GM12878 (cell line): ENCODE measurements around the gene AMMECR1. TPM values are rescaled to one million over a fixed set of nuclear protein-coding genes. Genes with fewer than 3 reads are reported as not detected.

Experiments used
- EED ChIP-seq: sonication (generic); IDR thresholded peaks from 2 replicates; pipeline ENCODE4 v1.6.1; 2016; ENCODE audit warnings: antibody characterized with exemption, low read depth
- IKZF1 ChIP-seq: fragments of 450-650 bp; conservative IDR thresholded peaks from 2 replicates; pipeline ENCODE4 v1.6.1; 2017; ENCODE audit warnings: antibody characterized with exemption, mild to moderate bottlenecking
- NFIC ChIP-seq: IDR thresholded peaks from 2 replicates; pipeline ENCODE4 v1.6.1; 2012; ENCODE audit warnings: low read depth, mild to moderate bottlenecking, inconsistent platforms, low read length, moderate library complexity
- TCF3 ChIP-seq: IDR thresholded peaks from 2 replicates; pipeline ENCODE4 v1.6.1; 2012; ENCODE audit warnings: low read depth, mild to moderate bottlenecking, low read length, borderline replicate concordance; ENCODE audit not compliant: insufficient read depth
- polyA plus RNA-seq, 11 experiments: library from polyadenylated mRNA; depleted of rRNA in 4 of 11; unstranded in 6 of 11; stranded (reverse) in 5 of 11; fragments of >200 nt; fragmentation: Nextera tagmentation in 4 of 11; fragmentation: Illumina TruSeq in 1 of 11; extraction: Ambion mirVana in 4 of 11; extraction: Trizol in 1 of 11; gene quantifications; 1 replicate in 1 of 11; 2 replicates in 10 of 11; pipeline versions ENCODE4 v1.2.1 to v1.2.3, GENCODE V29; 2011 to 2016; ENCODE audit warnings: inconsistent platforms in 2 of 11, missing spikeins in 2 of 11, low read depth in 1 of 11
- total RNA-seq, 4 experiments: library from RNA; depleted of rRNA in 3 of 4; stranded (reverse); fragments of >200 nt in 3 of 4; fragmentation: Illumina TruSeq in 1 of 4; extraction: Trizol in 1 of 4; gene quantifications; 2 replicates each; pipeline versions ENCODE4 v1.2.1 to v1.2.3, GENCODE V29; 2013 to 2021
- TF ChIP-seq, protein P1 (sequence below): fragments of 450-650 bp; IDR thresholded peaks from 2 replicates; pipeline ENCODE4 v1.6.1; 2017; ENCODE audit warnings: antibody characterized with exemption, mild to moderate bottlenecking, moderate library complexity
- TF ChIP-seq, protein P2 (sequence below): fragments of 450-650 bp; formaldehyde crosslinking; IDR thresholded peaks from 2 replicates; pipeline ENCODE4 v1.4.0; 2022; ENCODE audit warnings: mild to moderate bottlenecking, moderate library complexity

The AMMECR1 gene
- total and polyA plus RNA-seq, 10 of the 15 experiments (the other 5 are each of a cell fraction or from before 2014, with no cell fraction given), result 4.9 to 25.6 (median 10.7) TPM

DNA sequence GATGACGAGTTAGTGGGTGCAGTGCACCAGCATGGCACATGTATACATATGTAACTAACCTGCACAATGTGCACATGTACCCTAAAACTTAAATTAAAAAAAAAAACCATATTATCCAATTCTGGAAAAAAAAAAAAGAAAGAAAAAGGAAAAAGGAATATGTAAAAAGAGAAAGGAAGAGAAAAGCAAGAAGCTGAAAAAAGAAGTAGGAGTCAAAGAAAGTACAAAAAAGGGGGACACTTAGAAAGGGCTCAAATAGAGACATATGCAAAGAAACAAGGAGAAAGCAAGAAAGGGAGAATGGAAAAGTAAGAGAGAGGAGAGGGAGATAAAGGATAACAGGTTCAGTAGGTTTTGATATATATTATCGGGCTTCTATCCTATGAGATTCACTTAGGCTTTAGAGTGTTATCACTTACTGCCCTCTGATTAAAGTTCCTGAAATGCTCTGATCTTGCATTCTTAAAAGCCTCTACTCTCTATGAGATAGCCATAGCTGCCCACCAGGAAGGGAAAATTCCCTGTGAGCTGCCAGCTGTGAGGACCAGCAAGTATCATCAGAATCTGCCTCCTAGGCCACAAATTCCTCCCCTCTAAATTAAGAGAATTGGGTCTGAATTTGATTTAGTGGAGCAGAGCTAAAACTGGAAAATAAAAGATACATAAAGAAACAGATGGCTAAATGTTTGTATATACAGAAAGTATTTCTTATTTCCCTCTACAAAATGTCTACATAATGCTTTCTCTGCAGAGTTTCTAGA, 95.2 kb downstream of the AMMECR1 start (continued):
- TF ChIP-seq, protein P1, sequence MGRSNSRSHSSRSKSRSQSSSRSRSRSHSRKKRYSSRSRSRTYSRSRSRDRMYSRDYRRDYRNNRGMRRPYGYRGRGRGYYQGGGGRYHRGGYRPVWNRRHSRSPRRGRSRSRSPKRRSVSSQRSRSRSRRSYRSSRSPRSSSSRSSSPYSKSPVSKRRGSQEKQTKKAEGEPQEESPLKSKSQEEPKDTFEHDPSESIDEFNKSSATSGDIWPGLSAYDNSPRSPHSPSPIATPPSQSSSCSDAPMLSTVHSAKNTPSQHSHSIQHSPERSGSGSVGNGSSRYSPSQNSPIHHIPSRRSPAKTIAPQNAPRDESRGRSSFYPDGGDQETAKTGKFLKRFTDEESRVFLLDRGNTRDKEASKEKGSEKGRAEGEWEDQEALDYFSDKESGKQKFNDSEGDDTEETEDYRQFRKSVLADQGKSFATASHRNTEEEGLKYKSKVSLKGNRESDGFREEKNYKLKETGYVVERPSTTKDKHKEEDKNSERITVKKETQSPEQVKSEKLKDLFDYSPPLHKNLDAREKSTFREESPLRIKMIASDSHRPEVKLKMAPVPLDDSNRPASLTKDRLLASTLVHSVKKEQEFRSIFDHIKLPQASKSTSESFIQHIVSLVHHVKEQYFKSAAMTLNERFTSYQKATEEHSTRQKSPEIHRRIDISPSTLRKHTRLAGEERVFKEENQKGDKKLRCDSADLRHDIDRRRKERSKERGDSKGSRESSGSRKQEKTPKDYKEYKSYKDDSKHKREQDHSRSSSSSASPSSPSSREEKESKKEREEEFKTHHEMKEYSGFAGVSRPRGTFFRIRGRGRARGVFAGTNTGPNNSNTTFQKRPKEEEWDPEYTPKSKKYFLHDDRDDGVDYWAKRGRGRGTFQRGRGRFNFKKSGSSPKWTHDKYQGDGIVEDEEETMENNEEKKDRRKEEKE, result no peak
- TF ChIP-seq EED (no peak), IKZF1 (no peak), NFIC (no peak), TCF3 (no peak)
- TF ChIP-seq, protein P2, sequence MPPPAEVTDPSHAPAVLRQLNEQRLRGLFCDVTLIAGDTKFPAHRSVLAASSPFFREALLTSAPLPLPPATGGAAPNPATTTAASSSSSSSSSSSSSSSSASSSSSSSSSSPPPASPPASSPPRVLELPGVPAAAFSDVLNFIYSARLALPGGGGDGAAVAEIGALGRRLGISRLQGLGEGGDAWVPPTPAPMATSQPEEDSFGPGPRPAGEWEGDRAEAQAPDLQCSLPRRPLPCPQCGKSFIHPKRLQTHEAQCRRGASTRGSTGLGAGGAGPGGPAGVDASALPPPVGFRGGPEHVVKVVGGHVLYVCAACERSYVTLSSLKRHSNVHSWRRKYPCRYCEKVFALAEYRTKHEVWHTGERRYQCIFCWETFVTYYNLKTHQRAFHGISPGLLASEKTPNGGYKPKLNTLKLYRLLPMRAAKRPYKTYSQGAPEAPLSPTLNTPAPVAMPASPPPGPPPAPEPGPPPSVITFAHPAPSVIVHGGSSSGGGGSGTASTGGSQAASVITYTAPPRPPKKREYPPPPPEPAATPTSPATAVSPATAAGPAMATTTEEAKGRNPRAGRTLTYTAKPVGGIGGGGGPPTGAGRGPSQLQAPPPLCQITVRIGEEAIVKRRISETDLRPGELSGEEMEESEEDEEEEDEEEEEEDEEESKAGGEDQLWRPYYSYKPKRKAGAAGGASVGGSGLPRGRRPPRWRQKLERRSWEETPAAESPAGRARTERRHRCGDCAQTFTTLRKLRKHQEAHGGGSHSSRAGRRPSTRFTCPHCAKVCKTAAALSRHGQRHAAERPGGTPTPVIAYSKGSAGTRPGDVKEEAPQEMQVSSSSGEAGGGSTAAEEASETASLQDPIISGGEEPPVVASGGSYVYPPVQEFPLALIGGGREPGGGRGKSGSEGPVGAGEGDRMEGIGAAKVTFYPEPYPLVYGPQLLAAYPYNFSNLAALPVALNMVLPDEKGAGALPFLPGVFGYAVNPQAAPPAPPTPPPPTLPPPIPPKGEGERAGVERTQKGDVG (CRISPR knock-in tag), result no peak
- TF ChIP-seq, all 136 proteins: peak for 0
